HepG2 (cell line): ENCODE results near the gene NSG2. TPM values are rescaled to one million over a fixed set of nuclear protein-coding genes. Genes with fewer than 3 reads are reported as not detected.

Source experiments
- ATF5 ChIP-seq: sonication (generic); formaldehyde crosslinking; IDR thresholded peaks from 2 replicates; pipeline ENCODE4 v1.4.0; 2020; ENCODE audit warnings: mild to moderate bottlenecking, low read depth, missing genetic modification reagents
- CEBPG ChIP-seq: IDR thresholded peaks from 2 replicates; pipeline ENCODE4 v1.6.1; 2016
- CREM ChIP-seq, 2 experiments: sonication (generic) in 1 of 2; formaldehyde crosslinking in 1 of 2; IDR thresholded peaks; 2 replicates each; pipeline versions ENCODE4 v1.4.0 to v1.6.1; 2016 to 2020; ENCODE audit warnings: antibody characterized with exemption in 1 of 2, mild to moderate bottlenecking in 1 of 2, missing genetic modification reagents in 1 of 2
- CSRNP1 ChIP-seq: sonication (generic); formaldehyde crosslinking; IDR thresholded peaks from 2 replicates; pipeline ENCODE4 v1.8.1; 2023; ENCODE audit warnings: mild to moderate bottlenecking, missing genetic modification reagents
- FOXK2 ChIP-seq: fragments of 450-650 bp; IDR thresholded peaks from 2 replicates; pipeline ENCODE4 v1.6.1; 2016
- FOXO4 ChIP-seq: sonication (generic); formaldehyde crosslinking; conservative IDR thresholded peaks from 2 replicates; pipeline ENCODE4 v1.8.1; 2023; ENCODE audit warnings: missing genetic modification reagents
- GTF2F1 ChIP-seq: fragments of 150-350 bp; IDR thresholded peaks from 2 replicates; pipeline ENCODE4 v1.6.1; 2014; ENCODE audit warnings: low read length
- HDAC1 ChIP-seq: sonication (generic); formaldehyde crosslinking; IDR thresholded peaks from 2 replicates; pipeline ENCODE4 v1.5.1; 2020; ENCODE audit warnings: mild to moderate bottlenecking, missing genetic modification reagents
- HNF4G ChIP-seq, 2 experiments: sonication (generic) in 1 of 2; formaldehyde crosslinking in 1 of 2; IDR thresholded peaks; 2 replicates each; pipeline versions ENCODE4 v1.4.0 to v1.6.1; 2011 to 2020; ENCODE audit warnings: borderline replicate concordance in 2 of 2, low read depth in 2 of 2, mild to moderate bottlenecking in 2 of 2, low read length in 1 of 2, missing genetic modification reagents in 1 of 2, moderate library complexity in 1 of 2
- MZF1 ChIP-seq: sonication (generic); formaldehyde crosslinking; IDR thresholded peaks from 2 replicates; pipeline ENCODE4 v1.8.1; 2023; ENCODE audit warnings: mild to moderate bottlenecking, missing genetic modification reagents, borderline replicate concordance
- PHB2 ChIP-seq: fragments of 450-650 bp; IDR thresholded peaks from 2 replicates; pipeline ENCODE4 v1.6.1; 2018; ENCODE audit not compliant: partially characterized antibody
- TARDBP ChIP-seq: sonication (generic); formaldehyde crosslinking; IDR thresholded peaks from 2 replicates; pipeline ENCODE4 v1.8.0; 2022; ENCODE audit warnings: mild to moderate bottlenecking, missing genetic modification reagents
- ZFAT ChIP-seq: sonication (generic); formaldehyde crosslinking; conservative IDR thresholded peaks from 2 replicates; pipeline ENCODE4 v1.8.1; 2023; ENCODE audit warnings: missing genetic modification reagents, inconsistent platforms
- ZHX2 ChIP-seq, 2 experiments: sonication (generic) in 1 of 2; formaldehyde crosslinking in 1 of 2; IDR thresholded peaks; 2 replicates each; pipeline versions ENCODE4 v1.6.1 to v1.9.0; 2014 to 2022; ENCODE audit warnings: antibody characterized with exemption in 1 of 2, borderline replicate concordance in 1 of 2, inconsistent platforms in 1 of 2, low read depth in 1 of 2, missing genetic modification reagents in 1 of 2
- ZNF331 ChIP-seq: sonication (generic); formaldehyde crosslinking; IDR thresholded peaks from 2 replicates; pipeline ENCODE4 v1.4.0; 2020; ENCODE audit warnings: missing genetic modification reagents
- ZNF546 ChIP-seq: sonication (generic); formaldehyde crosslinking; conservative IDR thresholded peaks from 2 replicates; pipeline ENCODE4 v1.8.1; 2023; ENCODE audit warnings: mild to moderate bottlenecking, missing genetic modification reagents
- ZNF616 ChIP-seq: sonication (generic); formaldehyde crosslinking; IDR thresholded peaks from 2 replicates; pipeline ENCODE4 v1.5.0; 2020; ENCODE audit warnings: low read depth, mild to moderate bottlenecking, missing genetic modification reagents
- ZNF670 ChIP-seq: sonication (generic); formaldehyde crosslinking; IDR thresholded peaks from 2 replicates; pipeline ENCODE4 v1.8.0; 2022; ENCODE audit warnings: mild to moderate bottlenecking, missing genetic modification reagents, borderline replicate concordance
- ZNF672 ChIP-seq: sonication (generic); formaldehyde crosslinking; IDR thresholded peaks from 2 replicates; pipeline ENCODE4 v1.8.1; 2022; ENCODE audit warnings: missing genetic modification reagents
- polyA plus RNA-seq, 8 experiments: library from polyadenylated mRNA; depleted of rRNA in 3 of 8; stranded (reverse) in 7 of 8; unstranded in 1 of 8; fragments of >200 nt; fragmentation: Illumina TruSeq in 4 of 8; extraction: Trizol in 4 of 8; gene quantifications; 2 replicates each; pipeline versions ENCODE4 v1.2.1 to v1.2.3, GENCODE V29; 2011 to 2016; ENCODE audit warnings: low read depth in 4 of 8, missing spikeins in 1 of 8, mixed read lengths in 1 of 8; ENCODE audit not compliant: insufficient read depth in 1 of 8
- total RNA-seq, 5 experiments: library from RNA; depleted of rRNA; stranded (reverse); fragments of >200 nt; fragmentation: Illumina TruSeq; extraction: Trizol; gene quantifications; 2 replicates each; pipeline ENCODE4 v1.2.3, GENCODE V29; 2016; ENCODE audit warnings: low read depth in 1 of 5

The NSG2 gene
- total and polyA plus RNA-seq, 2 of the 13 experiments (the other 11 are each of a cell fraction or from before 2014, with no cell fraction given): 0.21 TPM; not detected in 1

GRCh38 chr5:174045470-174046025 lies at the start of gene NSG2 (continued):
- TF ChIP-seq ZNF670: no peak
- no peak for TF ChIP-seq CREM (IDR thresholded peaks at IDR 0.05)
- no peak for TF ChIP-seq CREM (CRISPR knock-in tag; IDR thresholded peaks at IDR 0.05)
- TF ChIP-seq ZFAT (CRISPR knock-in tag): no peak
- no peak; the same call in 1 of the 2 replicates for TF ChIP-seq ZNF546 (CRISPR knock-in tag)
- no peak for TF ChIP-seq GTF2F1
- TF ChIP-seq ZNF331: peak; percentile 78
- no peak for TF ChIP-seq ZNF616
- no peak for TF ChIP-seq CEBPG (CRISPR knock-in tag)
- TF ChIP-seq ZNF672 (CRISPR knock-in tag): no peak
- TF ChIP-seq FOXO4 (CRISPR knock-in tag): no peak
- no peak for TF ChIP-seq MZF1 (CRISPR knock-in tag)
- TF ChIP-seq ATF5 (CRISPR knock-in tag): no peak
- TF ChIP-seq HNF4G (IDR thresholded peaks at IDR 0.05; ENCODE audit: borderline replicate concordance, low read depth, low read length): no peak
- no peak for TF ChIP-seq HNF4G (CRISPR knock-in tag; IDR thresholded peaks at IDR 0.05; ENCODE audit: borderline replicate concordance, low read depth)
- no peak for TF ChIP-seq PHB2
- TF ChIP-seq ZHX2 (IDR thresholded peaks at IDR 0.05; ENCODE audit: low read depth): no peak
- no peak for TF ChIP-seq ZHX2 (CRISPR knock-in tag; IDR thresholded peaks at IDR 0.05; ENCODE audit: borderline replicate concordance)
- no peak for TF ChIP-seq FOXK2
- no peak; the same call in 1 of the 2 replicates for TF ChIP-seq HDAC1
- TF ChIP-seq TARDBP (CRISPR knock-in tag): peak; percentile 37; the same call in 1 of the 2 replicates
- TF ChIP-seq CSRNP1 (CRISPR knock-in tag): peak; percentile 75; the same call in 1 of the 2 replicates
